Gastrocnemius medialis (tissue), 4 donors: ENCODE data around the gene ADSS1. TPM values are rescaled to one million over a fixed set of nuclear protein-coding genes. Genes with fewer than 3 reads are reported as not detected.

Experiments
- ATAC-seq, 2 donors: fragments of 150-250 bp; one replicate each; pipeline ENCODE4 v1.9.1; 2016
- DNase-seq, 2 donors: peaks; one replicate each; pipeline ENCODE4 v3.0.0-alpha.2; 2019
- H3K27ac ChIP-seq, 4 donors: fragments of 200-600 bp; sonication (generic); 1 replicate in 1 of 4; 2 replicates in 3 of 4; pipeline ENCODE4 v1.5.1; 2016 to 2018; ENCODE audit warnings: mild to moderate bottlenecking in 2 of 4, moderate library complexity in 1 of 4
- H3K27me3 ChIP-seq, 3 donors: fragments of 200-600 bp; sonication (generic) in 2 of 3; 1 replicate in 1 of 3; 2 replicates in 2 of 3; pipeline versions ENCODE4 v1.5.1 to v1.6.0; 2016 to 2019; ENCODE audit warnings: mild to moderate bottlenecking in 1 of 3, moderate library complexity in 1 of 3
- H3K36me3 ChIP-seq, 2 donors: fragments of 200-600 bp; sonication (generic) in 1 of 2; one replicate each; pipeline ENCODE4 v1.5.1; 2017 to 2018
- H3K4me1 ChIP-seq, 2 donors: fragments of 200-600 bp; sonication (generic) in 1 of 2; one replicate each; pipeline ENCODE4 v1.5.1; 2016 to 2017; ENCODE audit warnings: mild to moderate bottlenecking in 2 of 2
- H3K4me3 ChIP-seq, 4 donors: fragments of 200-600 bp; sonication (generic) in 3 of 4; 1 replicate in 1 of 4; 2 replicates in 3 of 4; pipeline ENCODE4 v1.5.1; 2016 to 2019; ENCODE audit warnings: mild to moderate bottlenecking in 2 of 4
- H3K9me3 ChIP-seq, 3 donors: fragments of 200-600 bp; sonication (generic) in 2 of 3; 1 replicate in 1 of 3; 2 replicates in 2 of 3; pipeline ENCODE4 v1.5.1; 2016 to 2019
- POLR2A ChIP-seq, 2 donors: fragments of 450-650 bp; IDR thresholded peaks; one replicate each; pipeline ENCODE4 v1.6.1; 2017; ENCODE audit warnings: antibody characterized with exemption in 2 of 2, mild to moderate bottlenecking in 2 of 2, moderate library complexity in 2 of 2
- in situ Hi-C, 4 donors: fragments of 200-750 bp; cut with MboI; loops; one replicate each; pipeline versions ENCODE4 v1.15.0 to v1.8.0; 2017; ENCODE audit warnings: low sequenced_read_pairs in 4 of 4
- intact Hi-C: fragments of 100-400 bp; cut with DNase I; formaldehyde crosslinking; loops from one replicate; pipeline ENCODE4 v1.15.1; 2023; ENCODE audit warnings: low total_unique reads
- total RNA-seq, 4 donors: library from RNA; depleted of rRNA; stranded (reverse); fragments of >200 nt; gene quantifications; one replicate each; pipeline versions ENCODE4 v1.1.0 to v1.2.3, GENCODE V29; 2016
- TF ChIP-seq, protein P1 (sequence below), 5 experiments: fragments of 450-650 bp in 3 of 5; fragments of 200-600 bp in 2 of 5; sonication (generic) in 2 of 5; IDR thresholded peaks in 4 of 5; conservative IDR thresholded peaks in 1 of 5; 1 replicate in 4 of 5; 2 replicates in 1 of 5; pipeline ENCODE4 v1.5.1; 2016 to 2019; ENCODE audit warnings: antibody characterized with exemption in 5 of 5, mild to moderate bottlenecking in 3 of 5, moderate library complexity in 3 of 5

ADSS1 gene
- total RNA-seq, 4 donors from 2014 or later = 165 to 577 (median 232) TPM

GRCh38 chr14:104788873-104789663 is 65.0 kb downstream of the ADSS1 start:
- intact Hi-C loops = no loop called here
- Histone ChIP-seq H3K9me3 (no peaks in the 10 kb centered on the region), H3K36me3 (peaks cover 0 to 21% of the 10 kb centered on the region in 2 donors), H3K27ac (no peak overlapping the region), H3K27me3 (no peaks in the 10 kb centered on the region), H3K4me1 (peaks cover 26 to 33% of the 10 kb centered on the region in 2 donors), H3K4me3 (no peak overlapping the region)
- ATAC-seq (no peak), DNase-seq (no peak)
- in situ Hi-C loops = no loop called here
- TF ChIP-seq, protein P1, sequence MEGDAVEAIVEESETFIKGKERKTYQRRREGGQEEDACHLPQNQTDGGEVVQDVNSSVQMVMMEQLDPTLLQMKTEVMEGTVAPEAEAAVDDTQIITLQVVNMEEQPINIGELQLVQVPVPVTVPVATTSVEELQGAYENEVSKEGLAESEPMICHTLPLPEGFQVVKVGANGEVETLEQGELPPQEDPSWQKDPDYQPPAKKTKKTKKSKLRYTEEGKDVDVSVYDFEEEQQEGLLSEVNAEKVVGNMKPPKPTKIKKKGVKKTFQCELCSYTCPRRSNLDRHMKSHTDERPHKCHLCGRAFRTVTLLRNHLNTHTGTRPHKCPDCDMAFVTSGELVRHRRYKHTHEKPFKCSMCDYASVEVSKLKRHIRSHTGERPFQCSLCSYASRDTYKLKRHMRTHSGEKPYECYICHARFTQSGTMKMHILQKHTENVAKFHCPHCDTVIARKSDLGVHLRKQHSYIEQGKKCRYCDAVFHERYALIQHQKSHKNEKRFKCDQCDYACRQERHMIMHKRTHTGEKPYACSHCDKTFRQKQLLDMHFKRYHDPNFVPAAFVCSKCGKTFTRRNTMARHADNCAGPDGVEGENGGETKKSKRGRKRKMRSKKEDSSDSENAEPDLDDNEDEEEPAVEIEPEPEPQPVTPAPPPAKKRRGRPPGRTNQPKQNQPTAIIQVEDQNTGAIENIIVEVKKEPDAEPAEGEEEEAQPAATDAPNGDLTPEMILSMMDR (IDR thresholded peaks at IDR 0.05 in 4 of 5, conservative IDR thresholded peaks at IDR 0.05 in 1 of 5) = no peak
- TF ChIP-seq POLR2A (IDR thresholded peaks at IDR 0.05) = no peak

DNA sequence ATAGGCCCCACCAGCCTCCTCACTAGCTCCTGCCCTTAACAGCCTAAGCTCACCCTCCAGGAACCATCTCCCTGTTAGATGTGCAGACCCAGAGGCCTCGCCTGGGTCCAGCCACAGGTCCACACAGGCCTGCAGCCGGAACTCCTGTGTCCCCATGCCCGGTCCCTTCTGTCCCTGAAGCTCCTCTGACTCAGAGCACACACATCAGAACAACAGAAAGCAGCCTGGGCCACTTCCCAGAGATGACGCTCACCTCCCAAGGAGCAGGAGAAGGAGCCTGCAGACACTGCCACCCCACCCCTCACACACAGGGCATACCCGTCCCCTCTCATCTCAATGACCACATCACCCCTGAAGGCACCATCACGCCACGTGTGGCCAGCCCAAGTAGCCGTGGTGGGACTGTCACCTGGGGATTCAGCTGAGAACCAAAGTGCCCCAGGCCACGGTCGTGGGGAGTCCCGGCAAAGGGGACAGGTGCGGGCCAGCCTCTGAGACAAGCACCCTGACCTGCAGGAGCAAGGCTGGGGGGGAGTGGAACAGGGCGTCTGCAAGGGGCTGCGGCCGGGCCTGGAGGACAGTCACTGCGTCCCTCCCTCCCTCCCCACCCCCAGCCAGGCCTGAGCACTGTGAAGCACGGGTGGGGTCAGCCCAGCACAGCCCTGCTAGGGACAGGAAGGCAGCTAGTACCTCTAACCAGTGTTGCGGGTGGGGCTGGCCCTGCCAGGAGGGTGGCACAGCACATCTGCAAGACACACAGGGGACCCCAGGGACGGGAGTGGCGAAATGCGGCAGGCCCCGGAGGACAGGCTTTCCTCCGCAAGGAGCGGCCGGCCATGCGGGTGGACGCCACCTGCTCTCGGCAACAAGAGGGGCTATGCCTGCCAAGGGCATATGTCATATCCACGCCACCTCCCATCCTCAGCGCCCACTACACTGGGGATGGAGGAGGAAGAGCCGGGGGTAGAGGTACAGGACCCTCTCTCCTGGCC is 66.0 kb downstream of the ADSS1 start:
- DNase-seq (no peak), ATAC-seq (no peak)
- no peaks in the 10 kb centered on the region for H3K9me3 ChIP-seq
- H3K27me3 ChIP-seq = no peaks in the 10 kb centered on the region
- TF ChIP-seq, protein P1 (IDR thresholded peaks at IDR 0.05 in 4 of 5, conservative IDR thresholded peaks at IDR 0.05 in 1 of 5) = no peak
- no peak for TF ChIP-seq POLR2A (IDR thresholded peaks at IDR 0.05)
- no peak overlapping the region for H3K27ac ChIP-seq
- intact Hi-C loops (no loop called here), in situ Hi-C loops (no loop called here)
- H3K36me3 ChIP-seq = peaks cover 0 to 21% of the 10 kb centered on the region in 2 donors
- H3K4me3 ChIP-seq = no peak overlapping the region
- H3K4me1 ChIP-seq = peaks cover 31 to 39% of the 10 kb centered on the region in 2 donors

DNA sequence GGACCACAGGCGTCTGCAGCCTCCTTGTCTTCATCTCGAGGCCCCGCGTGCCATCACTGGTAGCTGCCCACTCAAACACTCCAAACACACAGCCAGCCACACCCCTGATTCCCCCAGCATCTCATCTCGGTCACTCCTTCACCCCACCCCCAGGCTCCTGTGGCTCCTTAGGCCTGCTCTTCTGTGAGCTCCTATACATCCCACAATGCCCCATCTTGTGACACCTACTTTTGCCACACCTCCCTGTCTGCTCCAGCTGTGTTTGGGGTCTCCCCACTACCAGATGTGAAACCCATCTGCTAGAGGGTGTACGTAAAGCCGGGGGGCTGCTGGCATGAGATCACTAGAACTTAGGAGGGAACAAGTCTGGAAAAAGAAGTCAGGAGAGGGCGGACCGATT is 67.4 kb downstream of the ADSS1 start:
- TF ChIP-seq POLR2A (IDR thresholded peaks at IDR 0.05) = no peak
- TF ChIP-seq, protein P1 (IDR thresholded peaks at IDR 0.05 in 4 of 5, conservative IDR thresholded peaks at IDR 0.05 in 1 of 5) = no peak
- in situ Hi-C loops = no loop called here
- ATAC-seq (no peak), DNase-seq (no peak)
- Histone ChIP-seq H3K27ac (no peak overlapping the region), H3K9me3 (no peaks in the 10 kb centered on the region), H3K4me3 (no peak overlapping the region), H3K4me1 (peaks cover 35 to 45% of the 10 kb centered on the region in 2 donors), H3K36me3 (peaks cover 0 to 21% of the 10 kb centered on the region in 2 donors), H3K27me3 (no peaks in the 10 kb centered on the region)
- intact Hi-C loops = no loop called here

DNA sequence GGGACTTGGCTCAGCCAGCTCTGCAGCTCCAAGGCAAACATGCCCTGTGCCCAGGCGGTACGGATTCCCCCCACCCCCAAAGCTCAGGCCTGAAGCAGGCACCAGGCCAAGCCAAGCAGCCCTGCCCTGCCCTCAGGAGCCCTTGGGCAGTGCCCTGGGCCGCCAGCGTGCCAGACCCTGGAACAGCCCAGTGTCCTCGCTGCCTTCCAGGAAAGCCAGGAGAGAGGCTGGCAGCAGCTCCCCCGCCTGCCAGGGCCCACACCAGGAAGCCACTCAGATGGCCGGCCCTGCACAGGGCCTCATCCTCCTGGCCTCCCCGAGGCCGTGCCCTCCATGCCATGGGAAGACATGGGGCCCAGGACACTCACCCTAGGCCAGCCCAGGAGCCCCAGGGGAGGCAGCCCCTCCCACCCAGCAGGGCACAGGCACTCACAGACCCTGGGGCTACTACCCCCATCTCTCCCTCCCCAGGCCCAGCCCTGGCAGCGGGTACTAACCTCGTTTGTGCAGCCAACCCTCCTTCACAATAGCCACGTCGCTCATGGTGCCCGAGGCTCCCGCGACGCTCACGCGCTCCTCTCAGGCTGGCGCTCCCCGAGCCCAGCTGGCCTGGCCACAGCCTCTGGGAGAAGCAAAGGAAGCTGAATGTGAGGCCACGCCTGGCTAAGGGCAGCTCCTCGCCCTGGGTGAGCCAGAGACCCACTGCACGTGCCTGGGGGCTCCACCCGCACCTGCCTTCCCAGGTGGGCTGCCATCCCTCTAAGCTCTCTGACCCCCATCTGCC is 68.3 kb downstream of the ADSS1 start:
- ATAC-seq (no peak), DNase-seq (peak in 1 of 2 donors; percentile 63)
- Histone ChIP-seq H3K27me3 (no peaks in the 10 kb centered on the region), H3K36me3 (peaks cover 0 to 21% of the 10 kb centered on the region in 2 donors), H3K9me3 (no peaks in the 10 kb centered on the region), H3K4me1 (peaks cover 35 to 39% of the 10 kb centered on the region in 2 donors), H3K27ac (peak overlapping the region in 2 of 4 donors; percentile 55 to 62), H3K4me3 (no peak overlapping the region)
- intact Hi-C loops = no loop called here
- in situ Hi-C loops = no loop called here
- no peak for TF ChIP-seq POLR2A (IDR thresholded peaks at IDR 0.05)
- TF ChIP-seq, protein P1 (IDR thresholded peaks at IDR 0.05 in 4 of 5, conservative IDR thresholded peaks at IDR 0.05 in 1 of 5) = no peak
